Measurements from ENCODE around the gene ATRN.
"Not testable (repeated sequence)": the region's sequence is repeated elsewhere in the genome, so short reads cannot be mapped to it uniquely, and the experiment has no call there.

ATRN gene

DNA sequence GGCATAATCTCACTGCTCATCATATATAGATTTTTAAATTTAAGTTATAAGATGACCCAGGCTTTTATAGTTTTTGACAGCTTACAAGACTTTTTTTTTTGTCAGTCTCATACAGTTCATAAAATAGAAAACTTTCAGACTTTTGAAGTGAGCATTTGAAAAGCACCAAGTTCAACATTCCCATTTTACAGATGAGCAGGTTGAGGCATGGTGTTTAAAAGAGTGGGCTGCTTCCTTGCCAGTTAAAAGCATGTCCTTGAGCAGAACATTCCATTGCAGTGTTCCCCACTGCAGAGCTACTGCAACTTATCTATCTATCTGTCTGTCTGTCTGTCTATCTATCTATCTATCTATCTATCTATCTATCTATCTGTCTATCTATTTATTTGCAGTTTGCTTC lies 105.5 kb downstream of the ATRN start:
- DNase-seq = no peak

DNA sequence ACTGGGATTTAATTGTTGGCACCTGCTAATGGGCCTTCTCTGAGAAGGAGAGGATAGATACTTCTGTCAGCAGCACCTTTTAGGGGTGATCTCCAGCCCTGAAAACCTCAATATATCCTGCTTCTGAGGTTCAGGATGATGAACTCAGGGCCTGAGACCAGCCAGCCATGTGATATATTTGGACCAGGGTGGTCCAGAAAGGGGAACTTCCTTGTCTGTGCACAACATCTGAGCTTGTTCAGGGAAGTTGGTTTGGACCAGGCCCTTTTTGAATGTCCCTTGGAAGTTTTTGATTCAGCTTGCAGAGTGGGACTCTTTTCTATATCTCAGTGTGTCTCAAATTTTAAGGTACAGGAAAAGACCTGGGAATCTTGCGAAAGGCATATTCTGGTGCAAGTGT lies 106.5 kb downstream of the ATRN start:
- no peak for DNase-seq

DNA sequence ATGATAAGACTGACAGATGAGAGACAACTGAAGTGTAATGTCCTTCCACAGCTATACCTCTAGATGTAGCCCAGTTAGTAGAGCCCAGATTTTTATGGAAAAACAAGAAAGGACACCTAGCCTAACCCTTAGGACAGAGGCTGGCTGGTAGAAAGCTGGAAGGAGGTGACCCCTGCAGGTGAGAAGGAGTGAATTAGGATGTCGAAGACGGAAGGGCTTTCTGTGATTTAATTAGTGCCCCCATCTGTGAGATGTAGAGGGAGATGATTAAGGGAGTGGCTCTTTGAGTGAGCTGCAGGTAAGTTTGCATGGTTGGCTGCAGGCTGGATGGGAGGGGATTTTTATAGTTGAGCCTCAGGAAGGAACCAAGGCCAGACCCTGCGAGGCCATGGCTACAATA lies 109.6 kb downstream of the ATRN start:
- DNase-seq = no peak

DNA sequence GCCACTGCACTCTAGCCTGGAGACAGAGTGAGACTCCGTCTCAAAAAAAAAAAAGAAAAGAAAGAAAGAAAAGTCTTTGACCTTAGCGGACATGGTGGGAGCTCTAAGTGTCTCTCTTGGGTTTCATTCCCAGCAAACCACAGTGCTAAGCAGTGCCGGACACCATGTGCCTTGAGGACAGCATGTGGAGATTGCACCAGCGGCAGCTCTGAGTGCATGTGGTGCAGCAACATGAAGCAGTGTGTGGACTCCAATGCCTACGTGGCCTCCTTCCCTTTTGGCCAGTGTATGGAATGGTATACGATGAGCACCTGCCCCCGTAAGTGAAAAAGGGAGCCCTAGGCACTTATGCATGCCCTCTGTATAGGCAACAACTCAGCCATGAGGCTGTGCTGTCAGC lies 112.9 kb downstream of the ATRN start:
- no peak for DNase-seq

DNA sequence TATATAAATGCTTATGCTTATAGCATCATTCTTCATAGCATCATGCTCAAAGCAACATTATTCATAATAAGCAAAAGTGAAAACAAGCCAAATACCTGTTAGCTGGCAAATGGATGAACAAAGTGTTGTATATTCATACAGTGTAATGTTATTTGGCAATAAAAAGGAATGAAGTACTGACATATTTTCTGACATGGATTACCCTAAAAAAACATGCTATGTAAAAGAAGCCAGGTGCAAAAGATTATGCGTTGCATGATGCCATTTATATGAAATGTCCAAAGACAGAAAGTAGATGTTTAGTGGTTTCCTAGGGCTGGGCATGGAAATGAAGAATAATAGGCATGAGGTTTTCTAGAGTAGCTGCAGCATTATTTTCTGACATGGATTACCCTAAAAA lies 115.3 kb downstream of the ATRN start:
- DNase-seq = no peak

DNA sequence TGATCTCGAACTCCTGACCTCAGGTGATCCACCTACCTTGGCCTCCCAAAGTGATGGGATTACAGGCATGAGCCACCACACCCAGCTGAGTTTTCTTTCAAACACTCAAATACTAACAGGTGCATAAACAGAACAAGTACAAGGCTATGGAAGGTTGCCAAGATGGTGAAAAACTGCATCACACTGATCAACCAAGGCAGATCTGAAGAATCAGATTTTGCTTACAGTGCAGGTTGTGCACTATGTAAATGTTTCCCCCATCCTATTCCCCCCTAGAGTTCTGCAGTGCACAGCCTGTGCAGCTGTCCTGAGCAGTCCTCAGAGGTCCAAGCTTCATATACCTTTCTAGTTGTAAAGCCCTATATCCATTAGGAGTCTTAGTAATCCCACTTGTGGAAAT lies 119.3 kb downstream of the ATRN start:
- no peak for DNase-seq

DNA sequence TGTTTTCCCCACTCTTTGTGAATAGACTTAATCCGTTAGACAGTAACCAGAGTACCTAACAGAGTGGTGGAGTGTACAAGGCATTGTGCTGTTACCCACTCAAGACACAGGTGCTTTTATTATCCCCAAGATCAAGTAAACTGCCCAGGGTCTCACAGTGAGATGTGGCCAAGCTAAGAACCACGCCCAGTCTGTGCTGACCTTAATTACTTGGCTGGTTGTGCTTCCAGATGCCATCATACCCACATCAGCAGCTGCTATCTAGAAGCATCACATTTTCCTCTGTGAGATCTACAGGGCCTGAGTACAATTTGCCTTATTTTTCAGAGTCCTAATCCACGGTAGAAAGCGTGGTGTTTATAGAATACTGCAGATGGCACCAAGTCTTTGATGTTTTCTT lies 122.1 kb downstream of the ATRN start:
- DNase-seq = no peak

DNA sequence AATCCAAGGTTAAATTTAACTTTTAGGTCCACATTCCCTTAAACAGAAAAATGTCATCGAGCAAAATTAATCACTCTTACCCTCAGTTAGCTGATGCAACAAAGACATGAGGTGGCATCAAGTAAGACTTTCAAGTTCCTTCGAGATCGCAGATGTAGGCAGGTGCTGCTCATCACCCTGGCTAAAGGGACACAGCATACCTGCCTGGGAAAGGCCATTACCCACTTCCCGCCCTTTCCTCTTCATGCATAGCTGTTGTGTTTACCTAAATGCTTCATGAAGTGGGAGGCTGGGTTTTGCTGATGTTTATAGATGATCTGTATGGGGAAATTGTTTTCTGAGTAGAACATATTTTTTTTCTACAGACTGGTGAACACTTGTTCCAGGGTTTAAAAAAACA lies 124.7 kb downstream of the ATRN start:
- no peak for DNase-seq

DNA sequence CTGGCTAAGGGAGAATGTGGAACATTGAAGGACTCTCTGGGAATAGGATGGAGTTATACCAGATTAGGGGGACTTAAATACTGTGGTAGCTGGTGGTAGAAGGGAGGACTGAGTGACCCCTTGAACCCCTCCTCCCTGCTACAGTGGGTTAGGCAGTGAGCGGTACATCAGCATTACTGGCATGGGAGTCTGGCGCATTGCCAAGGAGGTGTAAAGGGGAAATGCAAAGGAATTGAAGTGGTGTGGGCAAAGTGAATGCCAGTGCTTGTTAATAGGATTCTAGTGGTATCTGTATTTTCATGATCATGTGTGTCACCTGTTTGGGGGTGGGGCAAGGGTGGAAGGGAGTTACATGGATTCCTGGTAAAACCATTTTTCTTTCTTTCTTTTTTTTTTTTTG lies 132.3 kb downstream of the ATRN start:
- no peak for DNase-seq

DNA sequence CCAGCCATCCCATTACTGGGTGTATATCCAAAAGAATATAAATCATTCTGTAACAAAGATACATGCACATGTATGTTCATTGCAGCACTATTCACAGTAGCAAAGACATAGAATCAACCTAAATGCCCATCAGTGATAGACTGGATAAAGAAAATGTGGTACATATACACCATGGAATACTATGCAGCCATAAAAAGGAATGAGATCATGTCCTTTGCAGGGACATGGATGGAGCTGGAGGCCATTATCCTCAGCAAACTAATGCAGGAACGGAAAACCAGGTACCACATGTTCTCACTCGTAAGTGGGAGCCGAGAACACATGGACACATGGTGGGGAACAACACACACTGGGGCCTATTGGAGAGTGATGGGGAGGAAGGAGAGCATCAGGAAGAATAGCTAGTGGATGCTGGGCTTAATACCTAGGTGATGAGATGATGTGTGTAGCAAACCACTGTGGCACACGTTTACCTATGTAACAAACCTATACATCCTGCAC lies 134.6 kb downstream of the ATRN start:
- DNase-seq = not testable (repeated sequence)

DNA sequence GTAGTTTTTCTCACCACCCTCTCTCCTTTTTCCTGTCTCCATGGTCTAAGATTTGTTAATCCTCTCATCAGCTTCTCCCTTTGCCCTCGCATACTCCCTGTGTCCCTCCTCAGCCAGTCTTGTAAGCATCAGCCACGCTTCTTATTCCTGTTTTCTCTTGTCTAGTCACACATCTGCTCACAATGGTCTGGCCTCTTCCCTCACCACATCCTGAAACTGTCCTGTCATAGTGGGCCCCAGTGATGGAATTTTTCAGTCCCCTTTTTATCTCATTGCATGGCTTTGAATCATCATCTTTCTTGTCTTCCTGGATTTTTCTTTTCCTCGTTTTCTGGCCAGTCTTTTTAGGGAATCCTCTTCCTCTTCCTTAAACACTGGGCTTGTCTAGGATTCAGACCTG lies 135.2 kb downstream of the ATRN start:
- DNase-seq = no peak

DNA sequence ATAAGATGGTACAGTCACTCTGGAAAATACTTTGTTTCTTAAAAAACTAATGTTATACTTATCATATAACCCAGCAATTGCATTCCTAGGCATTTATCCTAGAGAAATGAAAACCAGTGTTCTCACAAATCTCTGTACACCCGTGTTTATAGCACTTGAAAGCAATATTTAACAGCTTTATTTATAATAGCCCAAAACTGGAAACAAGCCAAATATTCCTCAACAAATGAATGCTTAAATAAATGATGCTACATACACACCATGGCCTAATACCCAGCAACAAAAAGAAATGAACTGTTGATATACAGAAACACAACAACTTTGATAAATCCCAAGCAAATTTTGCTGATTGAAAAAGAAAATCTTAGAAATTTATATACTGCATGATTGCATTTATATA lies 141.1 kb downstream of the ATRN start:
- DNase-seq = no peak

DNA sequence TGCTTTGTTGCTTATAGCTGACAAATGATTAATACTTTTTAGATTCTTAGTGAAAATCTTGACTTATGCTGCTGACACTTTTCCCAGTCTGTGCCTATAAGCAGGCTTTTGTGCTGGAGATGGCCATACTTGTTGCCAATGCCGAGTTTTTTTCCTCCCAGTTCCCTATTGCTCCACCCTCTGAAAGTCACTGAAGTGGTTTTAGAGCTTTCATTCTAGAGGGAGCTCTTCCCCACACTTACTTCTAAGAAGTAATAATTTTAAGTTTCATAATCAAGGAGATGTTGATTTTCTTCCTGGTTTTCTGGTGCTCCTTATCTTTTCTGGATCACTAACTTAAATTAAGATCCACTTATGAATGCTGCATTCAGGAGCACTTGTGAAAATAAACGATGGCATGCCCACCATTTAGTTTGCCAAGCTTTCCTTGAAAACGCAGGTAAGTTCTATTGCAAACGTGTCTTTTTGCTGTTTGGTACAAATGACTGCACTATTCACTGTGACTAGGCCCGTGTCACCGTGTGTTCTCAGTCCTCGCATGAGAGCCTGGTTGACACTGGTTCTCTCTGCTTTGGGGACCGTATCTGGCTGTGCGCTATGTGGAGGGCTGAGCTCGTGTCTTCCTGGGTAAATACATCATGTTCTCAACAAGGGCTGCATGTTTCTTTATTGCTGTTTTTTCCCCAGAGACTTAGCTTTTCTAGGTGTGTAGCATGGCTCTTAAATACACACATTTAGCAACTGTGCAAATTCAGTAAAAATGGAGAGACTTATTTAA lies 142.2 kb downstream of the ATRN start:
- DNase-seq = no peak

DNA sequence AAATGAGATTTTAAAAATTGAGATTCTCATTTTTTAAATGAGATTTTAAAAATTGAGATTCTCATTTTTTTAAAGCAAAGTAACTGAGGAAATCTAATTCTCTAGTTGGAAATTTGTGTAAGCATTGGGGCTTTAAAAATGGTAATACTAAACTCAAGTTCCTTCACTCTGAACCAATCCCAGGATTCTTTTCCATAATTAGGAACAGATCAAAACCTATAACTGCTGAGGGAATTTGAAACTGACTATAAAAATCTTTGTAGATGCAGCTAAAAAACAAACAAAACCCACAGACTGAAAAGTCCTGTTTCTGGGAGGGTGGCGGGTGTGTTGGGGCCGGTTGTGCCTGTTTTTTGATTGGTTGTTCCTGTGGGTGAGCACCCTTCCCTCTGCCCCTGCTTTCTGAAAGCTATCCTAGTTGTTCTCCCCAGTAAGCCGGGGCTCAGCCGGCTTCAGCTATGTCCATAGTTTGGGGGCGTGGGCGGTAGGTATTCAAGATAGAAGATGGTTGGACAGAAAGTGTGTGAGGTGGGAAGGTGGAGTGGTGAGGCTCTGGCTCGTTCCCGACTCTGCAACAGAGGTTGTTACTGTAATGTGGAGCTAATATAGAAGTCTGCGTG lies 143.1 kb downstream of the ATRN start:
- no peak for DNase-seq

DNA sequence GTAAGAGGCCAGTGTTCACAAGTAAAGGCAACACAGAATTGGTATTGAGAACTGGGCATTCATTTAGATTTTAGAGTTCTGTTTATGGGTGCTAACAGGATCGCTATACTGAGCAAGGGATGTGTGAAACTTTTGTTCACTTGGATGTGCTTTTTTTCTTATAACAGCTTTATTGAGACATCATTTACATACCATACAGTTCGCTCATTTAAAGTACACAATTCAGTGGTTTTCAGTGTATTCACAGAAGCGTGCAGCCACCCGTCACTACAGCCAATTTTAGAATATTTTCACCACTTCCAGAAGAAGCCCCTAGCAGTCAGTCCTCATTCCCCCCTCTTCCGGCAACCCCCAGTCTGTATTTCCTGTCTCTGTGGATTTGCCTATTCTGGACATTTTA lies 143.6 kb downstream of the ATRN start:
- DNase-seq = no peak

DNA sequence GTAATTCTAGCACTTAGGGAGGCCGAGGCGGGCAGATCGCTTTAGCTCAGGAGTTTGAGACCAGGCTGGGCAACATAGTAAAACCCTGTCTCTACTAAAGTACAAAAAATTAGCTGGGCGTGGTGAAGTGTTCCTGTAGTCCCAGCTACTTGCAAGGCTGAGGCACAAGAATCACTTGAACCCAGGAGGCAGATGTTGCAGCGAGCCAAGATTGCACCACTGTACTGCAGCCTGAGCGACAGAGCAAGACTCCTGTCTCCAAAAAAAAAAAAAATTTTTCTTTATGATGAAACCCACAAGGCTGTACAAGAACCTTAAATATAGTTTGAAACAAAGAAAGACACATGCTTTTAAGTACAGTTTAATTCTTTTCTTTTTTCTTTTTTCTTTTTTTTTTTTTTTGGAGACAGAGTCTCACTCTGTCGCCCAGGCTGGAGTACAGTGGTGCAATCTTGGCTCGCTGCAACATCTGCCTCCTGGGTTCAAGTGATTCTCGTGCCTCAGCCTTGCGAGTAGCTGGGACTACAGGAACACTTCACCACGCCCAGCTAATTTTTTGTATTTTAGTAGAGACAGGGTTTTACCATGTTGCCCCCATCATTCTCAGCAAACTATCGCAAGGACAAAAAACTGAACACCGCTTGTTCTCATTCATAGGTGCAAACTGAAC lies 144.5 kb downstream of the ATRN start:
- not testable (repeated sequence) for DNase-seq

DNA sequence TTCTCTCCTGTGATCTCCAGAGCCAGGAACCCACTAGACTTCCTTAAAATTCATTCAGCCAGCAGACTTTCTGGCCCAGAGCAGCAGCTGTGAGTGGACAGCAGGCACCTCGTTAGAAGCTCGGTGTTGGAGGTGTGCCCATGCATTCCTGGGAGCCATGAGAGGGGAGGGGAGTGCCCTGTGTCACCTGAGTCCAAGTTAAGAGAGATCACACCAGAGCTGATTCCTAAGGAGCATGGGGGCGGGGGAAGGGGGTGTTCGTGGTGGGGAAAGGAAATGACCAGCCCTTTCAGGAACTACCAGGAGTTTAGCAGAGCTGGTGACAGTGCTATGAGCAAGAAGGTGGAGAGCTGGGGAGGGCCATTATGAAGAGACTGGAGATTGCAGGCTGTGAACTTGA lies 145.4 kb downstream of the ATRN start:
- no peak for DNase-seq

DNA sequence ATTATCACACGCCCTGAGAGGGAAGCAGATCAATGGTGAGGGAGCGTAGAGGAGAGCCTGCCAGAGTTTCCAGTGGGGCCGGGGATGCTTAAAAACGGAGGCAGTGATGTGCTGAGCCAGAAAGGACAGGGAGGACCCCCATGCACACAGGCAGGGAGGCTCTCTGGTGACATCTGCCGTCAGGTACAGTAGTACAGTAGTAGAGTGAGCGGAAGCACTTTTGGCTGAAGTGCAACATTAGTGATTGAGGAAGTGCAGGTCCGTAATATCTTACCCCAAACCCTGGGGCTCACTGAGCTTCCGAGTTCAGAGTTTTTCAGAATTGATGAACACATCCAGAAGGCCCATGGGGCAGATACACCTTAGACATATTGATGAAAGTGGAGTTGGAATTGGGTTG lies 150.3 kb downstream of the ATRN start:
- no peak for DNase-seq

DNA sequence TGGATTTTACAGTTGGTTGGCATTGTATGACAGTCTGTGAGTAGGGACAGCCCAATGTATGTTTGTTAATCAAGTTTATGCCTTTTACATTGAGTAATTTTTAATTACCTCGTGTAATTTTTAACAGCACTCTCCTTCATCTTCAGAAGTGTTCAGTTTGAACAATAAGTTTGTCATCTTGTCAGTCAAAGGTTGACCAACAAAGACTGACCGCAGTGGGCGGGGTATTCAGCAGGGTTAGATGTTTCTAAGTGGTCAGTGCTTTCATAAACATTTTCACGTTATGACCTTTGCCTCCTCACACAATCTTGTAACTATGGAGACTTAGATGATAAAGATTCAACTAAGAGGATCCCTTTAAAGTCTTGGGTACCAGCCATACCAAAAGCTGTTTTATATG lies 151.6 kb downstream of the ATRN start:
- DNase-seq = no peak

DNA sequence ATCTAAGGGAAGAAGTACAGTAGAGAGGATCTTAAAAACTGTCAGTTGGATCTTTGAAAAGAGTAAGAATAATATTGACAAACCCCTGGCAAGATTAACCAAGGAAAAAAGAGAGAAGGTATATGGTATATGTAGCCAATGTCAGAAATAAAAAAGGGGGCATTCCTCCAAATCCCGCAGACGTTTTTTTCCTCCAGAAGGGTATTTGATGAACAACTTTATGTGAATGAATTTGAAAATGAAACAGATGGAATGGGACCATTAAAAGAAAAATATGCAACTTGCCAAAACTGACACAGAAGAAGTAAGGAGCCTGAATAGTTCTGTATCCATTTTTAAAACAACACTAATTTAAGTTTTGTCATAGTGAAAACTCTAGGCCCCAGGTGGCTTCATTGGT lies 156.7 kb downstream of the ATRN start:
- DNase-seq = no peak

DNA sequence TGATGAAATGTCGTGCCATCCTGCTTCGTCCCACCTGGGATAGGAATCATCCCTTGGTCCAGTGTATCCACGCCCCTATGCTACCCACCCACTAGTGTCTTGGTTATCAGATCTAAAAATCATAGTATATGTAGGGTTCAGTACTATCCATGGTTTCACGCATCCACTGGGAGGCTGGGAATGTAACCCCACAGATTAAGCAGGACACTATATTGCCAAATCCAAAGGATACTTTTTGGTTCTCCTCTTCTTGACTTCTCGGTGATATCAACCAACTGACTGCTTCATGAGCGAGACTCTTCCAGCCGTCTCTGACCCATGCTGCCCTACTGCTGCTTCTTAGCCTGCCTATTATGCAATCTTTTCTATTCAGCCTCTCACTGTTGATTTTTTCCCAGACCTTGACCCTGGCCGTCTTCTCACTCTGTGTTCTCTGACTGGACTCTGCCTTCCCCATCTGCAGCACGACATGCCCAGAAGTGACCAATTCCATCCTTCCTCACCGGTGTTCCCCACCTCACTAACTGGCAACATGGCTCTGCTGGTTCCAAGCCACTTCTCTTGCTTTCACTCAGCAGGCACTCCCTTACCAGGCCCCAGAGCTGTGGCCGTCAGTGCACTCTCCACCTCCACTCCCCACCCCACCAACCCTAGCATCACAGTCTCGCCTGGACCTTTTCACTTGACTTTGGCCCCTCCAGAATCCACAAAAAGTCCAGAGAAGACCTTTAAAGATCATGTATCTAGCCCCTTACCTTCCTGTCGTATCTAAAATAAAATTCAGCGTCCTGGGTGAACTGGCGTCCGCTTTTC lies 157.9 kb downstream of the ATRN start:
- no peak for DNase-seq

DNA sequence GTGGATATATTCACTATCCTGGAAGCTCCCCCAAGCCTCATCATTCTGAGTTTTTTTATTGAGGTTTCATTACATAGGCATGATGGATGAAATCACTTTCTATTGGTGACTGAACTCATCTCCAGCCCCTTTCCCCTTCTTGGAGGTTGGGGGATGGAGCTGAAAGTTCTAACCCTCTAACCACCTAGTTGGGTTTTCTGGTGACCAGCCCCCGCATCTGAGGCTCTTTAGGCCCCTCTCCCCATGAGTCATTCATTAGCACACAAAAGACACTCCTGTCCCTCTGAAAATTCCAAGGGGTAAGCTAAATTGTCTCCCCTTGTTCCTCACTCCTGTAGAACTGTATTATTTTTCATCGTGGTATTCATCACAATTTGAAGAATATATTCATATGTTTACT lies 159.1 kb downstream of the ATRN start:
- DNase-seq = no peak

DNA sequence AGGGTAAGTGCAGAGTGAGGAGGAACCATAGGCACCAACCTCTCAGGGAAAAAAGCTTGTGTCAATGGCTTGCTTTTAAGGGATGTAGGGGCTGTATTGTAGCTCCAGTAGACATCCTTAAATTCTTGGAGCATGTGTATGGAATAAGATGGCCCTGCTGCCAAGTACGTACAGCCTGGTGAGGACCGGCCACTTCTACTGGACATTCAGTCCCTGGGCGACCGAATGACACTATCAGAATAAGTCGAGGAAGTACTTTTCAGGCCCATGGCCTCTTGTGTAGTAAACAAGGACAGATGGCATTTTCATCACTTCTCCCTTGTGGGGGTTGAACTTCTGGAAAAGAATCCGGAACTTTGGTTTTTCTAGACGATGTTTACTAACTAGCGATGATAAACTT lies 159.6 kb downstream of the ATRN start:
- DNase-seq = no peak

Measured in activated CD4-positive, alpha-beta T cell treated with anti-CD3 and anti-CD28 coated beads, Interleukin-2, amount 50 U/mL, for 1 hour (primary cell).